Adipocyte (in vitro differentiated cells): ENCODE measurements around the gene ARFGEF3.

Source experiments
- DNase-seq: peaks from one replicate; pipeline ENCODE4 v3.0.0-alpha.2; 2015; ENCODE audit warnings: low read depth
- H3K27me3 ChIP-seq: replicated peaks from 2 replicates; pipeline ENCODE4 v1.7.0; 2013; ENCODE audit warnings: mild to moderate bottlenecking, low read length, moderate library complexity; ENCODE audit not compliant: control insufficient read depth, insufficient read depth
- H3K36me3 ChIP-seq: 2 replicates; pipeline ENCODE4 v1.7.0; 2013; ENCODE audit warnings: low read length, mild to moderate bottlenecking, moderate library complexity; ENCODE audit not compliant: control insufficient read depth, insufficient read depth, severe bottlenecking
- H3K4me1 ChIP-seq: 2 replicates; pipeline ENCODE4 v1.7.0; 2013; ENCODE audit warnings: mild to moderate bottlenecking, low read length, moderate library complexity; ENCODE audit not compliant: control insufficient read depth, insufficient read depth
- H3K4me3 ChIP-seq: 2 replicates; pipeline ENCODE4 v1.7.0; 2013; ENCODE audit warnings: mild to moderate bottlenecking, low read length, moderate library complexity
- H3K9ac ChIP-seq: 2 replicates; pipeline ENCODE4 v1.7.0; 2013; ENCODE audit warnings: mild to moderate bottlenecking, low read length, moderate library complexity
- H3K9me3 ChIP-seq: 2 replicates; pipeline ENCODE4 v1.7.0; 2013; ENCODE audit warnings: mild to moderate bottlenecking, low read length, moderate library complexity; ENCODE audit not compliant: control insufficient read depth

ARFGEF3 gene

DNA sequence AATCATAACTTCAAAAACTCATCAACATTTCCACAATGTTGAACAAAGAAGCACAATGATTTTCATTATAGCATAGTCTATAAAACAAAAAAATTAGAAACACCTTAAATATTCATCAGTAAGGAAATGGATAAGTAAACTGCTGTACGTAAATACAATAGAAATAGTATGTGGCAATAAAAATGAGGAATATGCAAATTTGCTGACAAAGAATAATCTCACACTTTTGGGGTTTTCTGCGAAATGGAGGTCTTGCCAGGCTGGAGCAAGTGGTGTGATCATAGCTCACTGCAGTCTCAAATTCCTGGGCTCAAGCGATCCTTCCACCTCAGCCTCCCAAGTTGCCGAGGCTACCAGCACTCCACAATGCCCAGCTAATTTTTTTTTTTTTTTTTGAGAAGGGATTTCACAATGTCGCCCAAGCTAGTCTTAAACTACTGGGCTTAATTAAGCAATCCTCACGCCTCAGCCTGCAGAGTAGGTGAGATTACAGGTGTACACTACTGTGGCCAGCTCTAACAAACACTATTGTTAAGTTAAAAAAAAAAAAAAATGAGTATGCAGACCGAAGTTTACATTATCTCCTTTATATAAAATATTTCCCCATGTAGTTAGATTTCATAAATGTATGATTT lies 157.1 kb downstream of the ARFGEF3 start:
- Histone ChIP-seq H3K4me1 (no peaks in the 10 kb centered on the region), H3K9ac (no peak overlapping the region), H3K4me3 (no peak overlapping the region), H3K9me3 (no peaks in the 10 kb centered on the region), H3K27me3 (peaks cover 11% of the 10 kb centered on the region), H3K36me3 (no peaks in the 10 kb centered on the region)
- DNase-seq, result no peak

DNA sequence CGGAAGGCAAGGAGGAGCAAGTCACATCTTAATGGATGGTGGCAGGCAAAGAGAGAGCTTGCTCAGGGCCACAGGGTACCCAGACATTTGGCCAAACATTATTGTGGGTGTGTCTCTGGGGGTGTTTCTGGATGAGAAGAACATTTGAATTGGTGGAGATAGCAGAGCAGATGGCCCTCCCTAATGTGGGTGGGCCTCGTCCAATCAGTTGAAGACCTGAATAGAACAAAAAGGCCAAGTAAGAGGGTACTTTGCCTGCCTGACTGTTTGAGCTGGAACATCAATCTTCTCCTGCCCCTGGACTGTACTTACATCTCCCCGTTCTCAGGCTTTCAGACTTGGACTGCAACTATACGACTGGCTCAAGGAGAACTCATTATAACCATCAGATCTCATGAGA lies 160.2 kb downstream of the ARFGEF3 start:
- H3K4me3 ChIP-seq, result no peak overlapping the region
- no peak overlapping the region for H3K9ac ChIP-seq
- H3K27me3 ChIP-seq, result peaks cover 11% of the 10 kb centered on the region
- H3K9me3 ChIP-seq, result no peaks in the 10 kb centered on the region
- no peaks in the 10 kb centered on the region for H3K36me3 ChIP-seq
- DNase-seq, result no peak
- H3K4me1 ChIP-seq, result no peaks in the 10 kb centered on the region

DNA sequence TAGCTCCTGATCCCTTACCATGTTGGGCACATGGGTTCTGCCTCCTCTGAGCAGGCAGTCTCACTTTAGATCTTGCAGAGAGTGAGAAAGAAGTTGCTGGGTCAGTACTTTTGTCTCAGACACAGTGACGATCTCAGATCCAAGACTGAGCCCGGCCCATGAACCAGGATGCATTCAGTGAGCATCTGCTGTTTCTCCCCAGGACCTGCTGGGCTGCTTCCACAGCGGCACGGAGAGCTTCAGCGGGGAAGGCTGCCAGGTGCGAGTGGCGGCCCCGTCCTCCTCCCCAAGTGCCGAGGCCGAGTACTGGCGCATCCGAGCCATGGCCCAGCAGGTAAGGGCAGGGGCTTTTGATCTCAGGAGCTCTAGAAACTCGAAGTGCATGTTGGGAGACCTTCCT lies 162.1 kb downstream of the ARFGEF3 start:
- no peak for DNase-seq
- Histone ChIP-seq H3K9me3 (no peaks in the 10 kb centered on the region), H3K9ac (no peak overlapping the region), H3K27me3 (peaks cover 11% of the 10 kb centered on the region), H3K4me3 (no peak overlapping the region), H3K36me3 (no peaks in the 10 kb centered on the region), H3K4me1 (no peaks in the 10 kb centered on the region)

DNA sequence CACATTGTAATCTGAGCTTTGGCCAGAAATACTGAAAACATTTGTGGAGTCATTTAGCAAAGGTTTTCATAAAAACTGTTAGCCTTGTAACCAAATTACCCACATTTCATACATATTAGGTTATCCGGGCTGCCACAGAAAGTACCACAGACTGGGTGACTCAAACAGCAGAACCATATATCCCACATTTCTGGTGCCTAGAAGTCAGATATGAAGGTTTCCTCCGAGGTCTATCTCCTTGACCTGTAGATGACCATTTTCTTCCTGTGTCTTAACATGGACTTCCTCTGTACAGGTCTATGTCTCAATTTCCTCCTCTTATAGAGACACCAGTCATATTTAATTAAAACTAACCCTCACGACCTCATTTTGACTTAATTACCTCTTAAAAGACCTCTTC lies 166.5 kb downstream of the ARFGEF3 start:
- H3K9me3 ChIP-seq, result no peaks in the 10 kb centered on the region
- no peaks in the 10 kb centered on the region for H3K4me1 ChIP-seq
- H3K27me3 ChIP-seq, result no peaks in the 10 kb centered on the region
- DNase-seq, result no peak
- no peak overlapping the region for H3K9ac ChIP-seq
- no peak overlapping the region for H3K4me3 ChIP-seq
- H3K36me3 ChIP-seq, result no peaks in the 10 kb centered on the region

DNA sequence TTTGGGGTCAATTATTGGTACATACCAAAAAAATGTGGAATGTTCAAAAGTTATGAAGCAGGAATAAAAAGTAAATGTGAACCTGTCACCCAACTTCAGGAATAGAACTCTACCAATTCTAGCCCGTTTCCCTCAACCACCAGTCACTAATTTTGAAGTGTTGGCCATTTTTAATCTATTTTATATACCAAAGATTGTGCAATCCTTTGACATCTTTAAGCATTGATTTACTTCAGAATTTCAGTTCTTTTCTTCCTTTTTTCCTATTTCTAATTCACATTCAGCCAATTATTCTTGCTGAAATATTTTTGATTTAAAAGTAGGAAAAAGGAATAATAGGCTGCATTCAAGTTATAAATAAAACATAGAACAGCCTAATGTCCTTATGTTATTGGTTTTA lies 169.0 kb downstream of the ARFGEF3 start:
- no peak for DNase-seq
- no peaks in the 10 kb centered on the region for H3K4me1 ChIP-seq
- no peak overlapping the region for H3K9ac ChIP-seq
- no peaks in the 10 kb centered on the region for H3K36me3 ChIP-seq
- H3K27me3 ChIP-seq, result peaks cover 2% of the 10 kb centered on the region
- no peaks in the 10 kb centered on the region for H3K9me3 ChIP-seq
- no peak overlapping the region for H3K4me3 ChIP-seq

DNA sequence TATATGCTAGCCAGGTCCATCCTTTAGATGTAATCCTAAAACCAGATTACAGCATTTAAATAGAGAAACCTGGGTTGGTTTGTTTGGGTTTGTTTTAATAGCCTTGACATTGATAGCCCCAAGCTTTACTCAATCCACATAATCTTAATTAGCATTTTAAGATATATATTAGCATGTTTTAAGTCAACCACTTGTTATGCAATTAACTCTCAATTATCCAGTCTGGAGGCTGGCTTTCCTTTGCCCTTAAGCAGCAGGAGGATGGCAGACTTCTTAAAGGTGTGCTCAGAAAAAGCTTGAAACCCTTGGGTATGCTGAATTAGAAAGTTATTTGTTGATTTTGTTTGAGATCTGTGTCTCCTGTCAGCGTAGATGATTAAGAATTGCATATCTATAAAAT lies 169.7 kb downstream of the ARFGEF3 start:
- no peaks in the 10 kb centered on the region for H3K4me1 ChIP-seq
- H3K9ac ChIP-seq, result no peak overlapping the region
- no peak overlapping the region for H3K4me3 ChIP-seq
- no peaks in the 10 kb centered on the region for H3K36me3 ChIP-seq
- peaks cover 2% of the 10 kb centered on the region for H3K27me3 ChIP-seq
- DNase-seq, result no peak
- H3K9me3 ChIP-seq, result no peaks in the 10 kb centered on the region

DNA sequence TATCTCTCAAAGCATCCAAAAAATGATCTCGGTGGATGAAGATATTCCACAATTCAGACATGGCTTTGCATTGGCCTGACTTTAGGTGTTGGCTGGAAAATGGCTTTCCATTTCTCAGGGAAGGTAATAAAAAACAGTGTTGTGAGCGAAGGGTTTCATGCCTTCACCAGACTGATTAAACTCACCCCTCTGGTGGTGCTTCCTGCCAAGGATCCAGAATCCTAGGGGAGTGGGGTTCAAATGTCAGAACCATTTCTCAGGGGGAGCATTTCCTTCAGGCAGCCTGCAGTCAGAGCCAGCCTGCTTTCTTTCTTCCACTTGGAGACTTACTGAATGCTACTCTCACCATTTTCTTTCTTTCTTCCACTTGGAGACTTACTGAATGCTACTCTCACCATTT lies 170.2 kb downstream of the ARFGEF3 start:
- H3K27me3 ChIP-seq, result peaks cover 2% of the 10 kb centered on the region
- H3K9me3 ChIP-seq, result no peaks in the 10 kb centered on the region
- no peaks in the 10 kb centered on the region for H3K4me1 ChIP-seq
- no peak overlapping the region for H3K9ac ChIP-seq
- DNase-seq, result no peak
- no peaks in the 10 kb centered on the region for H3K36me3 ChIP-seq
- no peak overlapping the region for H3K4me3 ChIP-seq

DNA sequence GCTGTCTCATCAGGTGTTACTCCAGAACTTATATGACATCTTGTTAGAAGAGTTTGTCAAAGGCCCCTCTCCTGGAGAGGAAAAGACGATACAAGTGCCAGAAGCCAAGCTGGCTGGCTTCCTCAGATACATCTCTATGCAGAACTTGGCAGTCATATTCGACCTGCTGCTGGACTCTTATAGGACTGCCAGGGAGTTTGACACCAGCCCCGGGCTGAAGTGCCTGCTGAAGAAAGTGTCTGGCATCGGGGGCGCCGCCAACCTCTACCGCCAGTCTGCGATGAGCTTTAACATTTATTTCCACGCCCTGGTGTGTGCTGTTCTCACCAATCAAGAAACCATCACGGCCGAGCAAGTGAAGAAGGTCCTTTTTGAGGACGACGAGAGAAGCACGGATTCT lies 172.3 kb downstream of the ARFGEF3 start:
- no peaks in the 10 kb centered on the region for H3K4me1 ChIP-seq
- no peak overlapping the region for H3K9ac ChIP-seq
- no peaks in the 10 kb centered on the region for H3K36me3 ChIP-seq
- no peak overlapping the region for H3K4me3 ChIP-seq
- peaks cover 2% of the 10 kb centered on the region for H3K27me3 ChIP-seq
- DNase-seq, result no peak
- no peaks in the 10 kb centered on the region for H3K9me3 ChIP-seq

DNA sequence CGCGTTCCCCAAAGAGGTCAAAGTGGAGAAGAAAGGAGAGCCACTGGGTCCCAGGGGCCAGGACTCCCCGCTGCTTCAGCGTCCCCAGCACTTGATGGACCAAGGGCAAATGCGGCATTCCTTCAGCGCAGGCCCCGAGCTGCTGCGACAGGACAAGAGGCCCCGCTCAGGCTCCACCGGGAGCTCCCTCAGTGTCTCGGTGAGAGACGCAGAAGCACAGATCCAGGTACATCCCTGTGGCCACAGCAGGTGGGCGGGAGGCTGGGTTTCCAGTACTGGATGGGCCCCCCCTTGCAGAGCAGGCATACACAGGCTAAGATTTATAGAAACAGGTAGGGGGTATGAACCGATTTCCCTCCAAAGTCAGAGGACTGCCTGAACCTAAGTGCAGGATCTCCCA lies 173.2 kb downstream of the ARFGEF3 start:
- peaks cover 2% of the 10 kb centered on the region for H3K27me3 ChIP-seq
- H3K4me1 ChIP-seq, result no peaks in the 10 kb centered on the region
- H3K36me3 ChIP-seq, result no peaks in the 10 kb centered on the region
- no peaks in the 10 kb centered on the region for H3K9me3 ChIP-seq
- no peak overlapping the region for H3K4me3 ChIP-seq
- H3K9ac ChIP-seq, result no peak overlapping the region
- no peak for DNase-seq

DNA sequence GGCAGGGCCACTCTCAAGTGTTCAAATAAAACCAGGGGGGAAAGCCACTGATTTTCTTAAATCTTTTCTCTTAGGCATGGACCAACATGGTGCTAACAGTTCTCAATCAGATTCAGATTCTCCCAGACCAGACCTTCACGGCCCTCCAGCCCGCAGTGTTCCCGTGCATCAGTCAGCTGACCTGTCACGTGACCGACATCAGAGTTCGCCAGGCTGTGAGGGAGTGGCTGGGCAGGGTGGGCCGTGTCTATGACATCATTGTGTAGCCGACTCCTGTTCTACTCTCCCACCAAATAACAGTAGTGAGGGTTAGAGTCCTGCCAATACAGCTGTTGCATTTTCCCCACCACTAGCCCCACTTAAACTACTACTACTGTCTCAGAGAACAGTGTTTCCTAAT lies 174.5 kb downstream of the ARFGEF3 start:
- H3K4me3 ChIP-seq, result no peak overlapping the region
- H3K27me3 ChIP-seq, result peaks cover 2% of the 10 kb centered on the region
- DNase-seq, result no peak
- H3K9me3 ChIP-seq, result no peaks in the 10 kb centered on the region
- no peak overlapping the region for H3K9ac ChIP-seq
- H3K4me1 ChIP-seq, result no peaks in the 10 kb centered on the region
- H3K36me3 ChIP-seq, result no peaks in the 10 kb centered on the region

DNA sequence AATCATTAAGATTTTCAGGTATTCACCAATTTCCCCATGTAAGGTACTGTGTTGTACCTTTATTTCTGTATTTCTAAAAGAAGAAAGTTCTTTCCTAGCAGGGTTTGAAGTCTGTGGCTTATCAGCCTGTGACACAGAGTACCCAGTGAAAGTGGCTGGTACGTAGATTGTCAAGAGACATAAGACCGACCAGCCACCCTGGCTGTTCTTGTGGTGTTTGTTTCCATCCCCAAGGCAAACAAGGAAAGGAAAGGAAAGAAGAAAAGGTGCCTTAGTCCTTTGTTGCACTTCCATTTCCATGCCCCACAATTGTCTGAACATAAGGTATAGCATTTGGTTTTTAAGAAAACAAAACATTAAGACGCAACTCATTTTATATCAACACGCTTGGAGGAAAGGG lies 175.3 kb downstream of the ARFGEF3 start:
- DNase-seq, result no peak
- Histone ChIP-seq H3K4me3 (no peak overlapping the region), H3K9me3 (no peaks in the 10 kb centered on the region), H3K36me3 (no peaks in the 10 kb centered on the region), H3K9ac (no peak overlapping the region), H3K4me1 (no peaks in the 10 kb centered on the region), H3K27me3 (peaks cover 2% of the 10 kb centered on the region)

DNA sequence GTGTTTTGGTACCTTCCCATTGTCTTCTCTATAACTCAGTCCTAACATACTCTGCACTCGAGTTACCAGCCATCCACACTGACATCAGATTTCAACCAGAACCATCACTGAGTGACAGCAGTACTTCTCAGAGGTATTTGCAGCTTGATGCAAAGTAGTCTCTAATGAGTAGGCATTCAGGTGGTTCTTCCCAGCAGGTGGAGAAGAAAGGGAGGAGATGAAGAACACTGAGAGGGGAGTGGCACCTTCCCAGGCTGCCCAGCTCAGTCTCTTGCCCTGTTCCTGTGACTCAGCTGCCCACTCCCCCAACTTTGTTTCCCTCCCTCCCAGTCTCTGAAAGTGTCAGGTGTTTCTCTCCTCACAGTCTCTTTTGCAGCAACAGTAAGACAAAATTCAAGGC lies 177.3 kb downstream of the ARFGEF3 start:
- no peaks in the 10 kb centered on the region for H3K4me1 ChIP-seq
- H3K9ac ChIP-seq, result no peak overlapping the region
- no peak for DNase-seq
- H3K36me3 ChIP-seq, result no peaks in the 10 kb centered on the region
- H3K9me3 ChIP-seq, result no peaks in the 10 kb centered on the region
- peaks cover 2% of the 10 kb centered on the region for H3K27me3 ChIP-seq
- no peak overlapping the region for H3K4me3 ChIP-seq
